ENCODE measurements around the gene PXDC1. TPM values are rescaled to one million over a fixed set of nuclear protein-coding genes. Genes with fewer than 3 reads are reported as not detected.
A peak's percentile ranks its signal among the peaks of the same experiment; 100 is the strongest.

Gene PXDC1
- total and polyA plus RNA-seq, 5 experiments from 2014 or later: 0.16 to 0.18 TPM; not detected in 3

GRCh38 chr6:3714111-3714510, 37.4 kb downstream of the PXDC1 start:
- H3K4me1 Mint-ChIP-seq: peaks cover 0 to 17% (median 4%) of the 10 kb centered on the region in 4 donors
- H3K4me3 Mint-ChIP-seq: no peak overlapping the region
- DNase-seq (no peak), ATAC-seq (no peak)
- no peaks in the 10 kb centered on the region for H3K27me3 Mint-ChIP-seq
- peaks cover 0 to 11% (median 3%) of the 10 kb centered on the region in 3 donors for H3K36me3 Mint-ChIP-seq
- no peak overlapping the region for H3K27ac Mint-ChIP-seq
- peaks cover 0 to 15% (median 3%) of the 10 kb centered on the region in 9 donors for H3K9me3 Mint-ChIP-seq
- POLR2A ChIA-PET: no interaction called here

- no peaks in the 10 kb centered on the region for H3K27me3 Mint-ChIP-seq
- no peak overlapping the region for H3K4me3 Mint-ChIP-seq
- H3K36me3 Mint-ChIP-seq: peaks cover 0 to 11% (median 3%) of the 10 kb centered on the region in 3 donors
- POLR2A ChIA-PET: no interaction called here
- H3K27ac Mint-ChIP-seq: no peak overlapping the region
- peaks cover 0 to 6% (median 1%) of the 10 kb centered on the region in 4 donors for H3K4me1 Mint-ChIP-seq
- ATAC-seq (no peak), DNase-seq (no peak)
- peaks cover 0 to 15% (median 3%) of the 10 kb centered on the region in 9 donors for H3K9me3 Mint-ChIP-seq
Measured at GRCh38 chr6:3712827-3713665, 38.5 kb downstream of the PXDC1 start.

GRCh38 chr6:3711776-3712175, 39.7 kb downstream of the PXDC1 start:
- peaks cover 0 to 11% (median 3%) of the 10 kb centered on the region in 3 donors for H3K36me3 Mint-ChIP-seq

GRCh38 chr6:3710403-3710802, 41.1 kb downstream of the PXDC1 start:
- Mint-ChIP-seq H3K4me1 (peaks cover 0 to 5% (median 1%) of the 10 kb centered on the region in 4 donors), H3K4me3 (no peak overlapping the region), H3K27me3 (peaks cover 0 to 2% (median 0%) of the 10 kb centered on the region in 5 donors), H3K27ac (no peak overlapping the region), H3K36me3 (peaks cover 0 to 14% (median 10%) of the 10 kb centered on the region in 3 donors), H3K9me3 (peaks cover 0 to 26% (median 8%) of the 10 kb centered on the region in 9 donors)
- ATAC-seq (no peak), DNase-seq (no peak)
- POLR2A ChIA-PET: no interaction called here

More at GRCh38 chr6:3711776-3712175, 39.7 kb downstream of the PXDC1 start:
- H3K27me3 Mint-ChIP-seq: no peaks in the 10 kb centered on the region
- no peak for ATAC-seq
- H3K9me3 Mint-ChIP-seq: peaks cover 0 to 15% (median 7%) of the 10 kb centered on the region in 9 donors
- peaks cover 0 to 5% (median 1%) of the 10 kb centered on the region in 4 donors for H3K4me1 Mint-ChIP-seq
- no peak overlapping the region for H3K4me3 Mint-ChIP-seq
- H3K27ac Mint-ChIP-seq: no peak overlapping the region
- POLR2A ChIA-PET: no interaction called here
- no peak for DNase-seq

GRCh38 chr6:3708540-3708939, 43.0 kb downstream of the PXDC1 start:
- DNase-seq: no peak
- H3K27ac Mint-ChIP-seq: no peak overlapping the region
- POLR2A ChIA-PET: no interaction called here
- H3K9me3 Mint-ChIP-seq: peaks cover 0 to 16% (median 6%) of the 10 kb centered on the region in 9 donors
- H3K27me3 Mint-ChIP-seq: peaks cover 0 to 10% (median 3%) of the 10 kb centered on the region in 5 donors
- no peak for ATAC-seq
- no peak overlapping the region for H3K4me3 Mint-ChIP-seq
- H3K36me3 Mint-ChIP-seq: peaks cover 0 to 16% (median 2%) of the 10 kb centered on the region in 3 donors
- peaks cover 0 to 6% (median 2%) of the 10 kb centered on the region in 4 donors for H3K4me1 Mint-ChIP-seq

- Mint-ChIP-seq H3K36me3 (peaks cover 0 to 16% (median 2%) of the 10 kb centered on the region in 3 donors), H3K27ac (no peak overlapping the region), H3K9me3 (peaks cover 0 to 16% (median 6%) of the 10 kb centered on the region in 9 donors), H3K4me3 (no peak overlapping the region), H3K27me3 (peaks cover 0 to 14% (median 3%) of the 10 kb centered on the region in 5 donors), H3K4me1 (peaks cover 0 to 6% (median 2%) of the 10 kb centered on the region in 4 donors)
- ATAC-seq (no peak), DNase-seq (no peak)
- POLR2A ChIA-PET: no interaction called here
Measured at GRCh38 chr6:3707751-3708412, 43.6 kb downstream of the PXDC1 start.

- peaks cover 0 to 16% (median 2%) of the 10 kb centered on the region in 3 donors for H3K36me3 Mint-ChIP-seq
- POLR2A ChIA-PET: no interaction called here
- H3K27ac Mint-ChIP-seq: no peak overlapping the region
- no peak overlapping the region for H3K4me3 Mint-ChIP-seq
- H3K4me1 Mint-ChIP-seq: peaks cover 0 to 6% (median 2%) of the 10 kb centered on the region in 4 donors
- ATAC-seq: no peak
- peaks cover 0 to 15% (median 6%) of the 10 kb centered on the region in 5 donors for H3K27me3 Mint-ChIP-seq
- no peak for DNase-seq
- peaks cover 0 to 16% (median 6%) of the 10 kb centered on the region in 9 donors for H3K9me3 Mint-ChIP-seq
Measured at GRCh38 chr6:3707024-3707423, 44.5 kb downstream of the PXDC1 start.

GRCh38 chr6:3706547-3706946, 45.0 kb downstream of the PXDC1 start:
- H3K27me3 Mint-ChIP-seq: peaks cover 0 to 15% (median 6%) of the 10 kb centered on the region in 5 donors
- H3K4me3 Mint-ChIP-seq: no peak overlapping the region
- ATAC-seq (no peak), DNase-seq (no peak)
- H3K9me3 Mint-ChIP-seq: peaks cover 0 to 16% (median 6%) of the 10 kb centered on the region in 9 donors
- H3K27ac Mint-ChIP-seq: no peak overlapping the region
- peaks cover 0 to 6% (median 2%) of the 10 kb centered on the region in 4 donors for H3K4me1 Mint-ChIP-seq
- POLR2A ChIA-PET: no interaction called here
- H3K36me3 Mint-ChIP-seq: peaks cover 0 to 16% (median 2%) of the 10 kb centered on the region in 3 donors

- DNase-seq: no peak
- Mint-ChIP-seq H3K27me3 (peaks cover 0 to 28% (median 6%) of the 10 kb centered on the region in 5 donors), H3K36me3 (peaks cover 0 to 29% (median 9%) of the 10 kb centered on the region in 3 donors), H3K4me3 (no peak overlapping the region), H3K9me3 (peaks cover 0 to 37% (median 12%) of the 10 kb centered on the region in 9 donors), H3K27ac (peak overlapping the region in 1 of 10 donors; percentile 68), H3K4me1 (peaks cover 0 to 4% (median 0%) of the 10 kb centered on the region in 4 donors)
- no peak for ATAC-seq
- POLR2A ChIA-PET: no interaction called here
Measured at GRCh38 chr6:3701631-3702030, 49.9 kb downstream of the PXDC1 start.

- peaks cover 0 to 27% (median 3%) of the 10 kb centered on the region in 5 donors for H3K27me3 Mint-ChIP-seq
- ATAC-seq (no peak), DNase-seq (no peak)
Measured at GRCh38 chr6:3699231-3699630, 52.3 kb downstream of the PXDC1 start.

GRCh38 chr6:3698021-3698420, 53.5 kb downstream of the PXDC1 start:
- H3K4me3 Mint-ChIP-seq: no peak overlapping the region
- H3K36me3 Mint-ChIP-seq: peaks cover 0 to 13% (median 8%) of the 10 kb centered on the region in 3 donors
- POLR2A ChIA-PET: interaction anchor here (1.1 kb wide), 1 partner anchor 33 kb away, joined by 3 read pairs; no protein-coding TSS in a partner anchor
- H3K27me3 Mint-ChIP-seq: peaks cover 0 to 24% (median 3%) of the 10 kb centered on the region in 5 donors
- no peak for DNase-seq
- H3K9me3 Mint-ChIP-seq: peaks cover 0 to 22% (median 5%) of the 10 kb centered on the region in 9 donors
- ATAC-seq: no peak
- H3K4me1 Mint-ChIP-seq: peaks cover 0 to 6% (median 0%) of the 10 kb centered on the region in 4 donors
- no peak overlapping the region for H3K27ac Mint-ChIP-seq

More at GRCh38 chr6:3699231-3699630, 52.3 kb downstream of the PXDC1 start:
- peaks cover 0 to 6% (median 0%) of the 10 kb centered on the region in 4 donors for H3K4me1 Mint-ChIP-seq
- POLR2A ChIA-PET: interaction anchor here (0.6 to 1.1 kb wide), 2 partner anchors 32 to 363 kb away, joined by 3 read pairs; no protein-coding TSS in a partner anchor
- no peak overlapping the region for H3K27ac Mint-ChIP-seq
- no peak overlapping the region for H3K4me3 Mint-ChIP-seq
- H3K9me3 Mint-ChIP-seq: peaks cover 0 to 22% (median 5%) of the 10 kb centered on the region in 9 donors
- peaks cover 0 to 13% (median 8%) of the 10 kb centered on the region in 3 donors for H3K36me3 Mint-ChIP-seq

GRCh38 chr6:3697609-3698008, 53.9 kb downstream of the PXDC1 start:
- Mint-ChIP-seq H3K27ac (no peak overlapping the region), H3K9me3 (peaks cover 0 to 22% (median 5%) of the 10 kb centered on the region in 9 donors), H3K4me3 (no peak overlapping the region), H3K4me1 (peaks cover 0 to 6% (median 0%) of the 10 kb centered on the region in 4 donors), H3K36me3 (peaks cover 0 to 13% (median 8%) of the 10 kb centered on the region in 3 donors), H3K27me3 (peaks cover 0 to 22% (median 2%) of the 10 kb centered on the region in 5 donors)
- no peak for DNase-seq
- POLR2A ChIA-PET: no interaction called here
- ATAC-seq: no peak

Measured in naive thymus-derived CD8-positive, alpha-beta T cell (primary cell).